Measurements from ENCODE around the gene KDM6B. TPM values are rescaled to one million over a fixed set of nuclear protein-coding genes. Genes with fewer than 3 reads are reported as not detected.

KDM6B gene
- total RNA-seq, 3 donors from 2014 or later = 44.3 to 73.6 (median 54.6) TPM

DNA sequence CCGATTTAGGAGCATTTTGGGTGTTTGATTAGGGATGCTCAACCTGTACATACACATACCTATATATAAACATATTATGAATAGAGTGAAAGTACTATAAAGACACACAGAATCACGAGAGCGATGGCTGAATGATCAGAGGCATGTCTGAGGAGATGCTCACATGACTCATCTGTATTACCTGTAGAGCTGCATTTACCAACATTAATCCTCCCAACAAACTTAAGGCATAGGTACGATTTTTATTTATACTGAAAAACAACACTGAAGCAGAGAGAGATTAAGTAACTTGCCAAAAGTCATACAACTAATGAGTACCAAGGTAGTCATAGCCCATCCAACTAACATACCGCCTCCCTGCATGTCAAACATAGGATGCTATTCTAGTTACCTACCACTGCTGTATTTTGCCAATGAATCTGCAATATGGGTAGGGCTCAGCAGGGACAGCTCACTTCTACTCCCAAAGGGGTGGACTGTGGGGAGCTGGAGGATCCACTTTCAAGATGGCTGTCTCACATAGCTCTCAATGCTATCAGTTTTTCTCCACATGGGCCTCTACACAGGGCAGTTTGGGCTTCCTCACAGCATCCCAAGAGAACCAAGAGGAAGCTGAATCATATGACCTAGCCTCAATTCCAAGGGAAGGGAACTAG lies 31.1 kb downstream of the KDM6B start:
- DNase-seq = no peak
- H3K36me3 ChIP-seq (ENCODE audit: low read depth) = no peaks in the 10 kb centered on the region
- no peak overlapping the region for H3K4me3 ChIP-seq
- ATAC-seq = no peak
- intact Hi-C loops (cut with DNase I, micrococcal nuclease) = loop anchor here (5.0 kb wide), 2 partner anchors 32 to 122 kb away; no protein-coding TSS in a partner anchor
- peaks cover 8% of the 10 kb centered on the region for H3K4me1 ChIP-seq (ENCODE audit: low read depth)
- TF ChIP-seq, protein P1, sequence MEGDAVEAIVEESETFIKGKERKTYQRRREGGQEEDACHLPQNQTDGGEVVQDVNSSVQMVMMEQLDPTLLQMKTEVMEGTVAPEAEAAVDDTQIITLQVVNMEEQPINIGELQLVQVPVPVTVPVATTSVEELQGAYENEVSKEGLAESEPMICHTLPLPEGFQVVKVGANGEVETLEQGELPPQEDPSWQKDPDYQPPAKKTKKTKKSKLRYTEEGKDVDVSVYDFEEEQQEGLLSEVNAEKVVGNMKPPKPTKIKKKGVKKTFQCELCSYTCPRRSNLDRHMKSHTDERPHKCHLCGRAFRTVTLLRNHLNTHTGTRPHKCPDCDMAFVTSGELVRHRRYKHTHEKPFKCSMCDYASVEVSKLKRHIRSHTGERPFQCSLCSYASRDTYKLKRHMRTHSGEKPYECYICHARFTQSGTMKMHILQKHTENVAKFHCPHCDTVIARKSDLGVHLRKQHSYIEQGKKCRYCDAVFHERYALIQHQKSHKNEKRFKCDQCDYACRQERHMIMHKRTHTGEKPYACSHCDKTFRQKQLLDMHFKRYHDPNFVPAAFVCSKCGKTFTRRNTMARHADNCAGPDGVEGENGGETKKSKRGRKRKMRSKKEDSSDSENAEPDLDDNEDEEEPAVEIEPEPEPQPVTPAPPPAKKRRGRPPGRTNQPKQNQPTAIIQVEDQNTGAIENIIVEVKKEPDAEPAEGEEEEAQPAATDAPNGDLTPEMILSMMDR (IDR thresholded peaks at IDR 0.05) = no peak
- H3K9me3 ChIP-seq = no peaks in the 10 kb centered on the region

DNA sequence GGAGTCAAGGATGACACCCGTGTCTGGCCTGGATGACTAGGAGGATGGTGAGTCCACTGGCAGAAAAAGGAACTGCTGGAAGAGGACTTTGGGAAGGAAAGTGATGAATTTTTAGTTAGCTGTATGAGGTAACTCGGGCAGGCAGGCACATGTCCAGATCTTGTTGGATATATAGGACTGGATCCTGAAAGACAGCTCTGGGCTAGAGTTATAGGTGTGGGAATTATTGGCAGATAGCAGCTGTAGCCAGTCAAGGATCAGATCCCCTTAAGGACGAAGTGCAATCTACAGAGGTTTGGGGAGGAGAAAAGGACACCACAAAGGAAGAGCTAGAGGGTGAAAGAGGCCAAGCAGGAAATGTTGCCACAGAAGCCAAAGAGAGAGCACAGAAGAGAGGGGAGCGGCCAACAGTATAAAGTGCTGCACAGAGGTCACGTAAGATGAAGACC lies 33.9 kb downstream of the KDM6B start:
- peak; percentile 83 for ATAC-seq
- intact Hi-C loops (cut with DNase I, micrococcal nuclease) = no loop called here

DNA sequence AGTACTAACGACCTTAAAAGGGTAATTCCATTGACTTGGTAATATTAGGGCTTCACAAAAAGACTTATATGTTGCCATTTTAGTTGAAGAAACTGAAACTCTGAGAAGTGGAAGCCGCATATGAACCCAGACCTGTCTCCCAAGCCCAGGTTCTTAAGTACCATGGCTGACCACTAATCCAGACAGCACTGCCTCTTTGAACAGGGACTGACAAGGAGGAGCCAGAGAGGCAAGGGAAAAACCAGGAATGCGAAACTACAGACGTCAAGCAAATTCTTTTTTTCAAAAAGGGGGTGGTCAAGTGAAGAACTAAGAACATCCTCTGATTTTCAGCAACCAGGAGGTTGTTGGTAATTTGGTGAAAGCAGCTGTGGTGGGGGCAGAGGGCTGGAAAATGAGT lies 39.0 kb downstream of the KDM6B start:
- intact Hi-C loops (cut with DNase I, micrococcal nuclease) = no loop called here
- TF ChIP-seq, protein P1 (IDR thresholded peaks at IDR 0.05) = no peak
- no peaks in the 10 kb centered on the region for H3K4me1 ChIP-seq (ENCODE audit: low read depth)
- no peaks in the 10 kb centered on the region for H3K36me3 ChIP-seq (ENCODE audit: low read depth)
- no peak overlapping the region for H3K4me3 ChIP-seq
- no peak for DNase-seq
- ATAC-seq = no peak
- no peaks in the 10 kb centered on the region for H3K9me3 ChIP-seq

More for the DNA sequence above, 33.9 kb downstream of the KDM6B start:
- DNase-seq = no peak
- Histone ChIP-seq H3K36me3 (ENCODE audit: low read depth) (no peaks in the 10 kb centered on the region), H3K4me3 (no peak overlapping the region), H3K9me3 (no peaks in the 10 kb centered on the region), H3K4me1 (ENCODE audit: low read depth) (peaks cover 7% of the 10 kb centered on the region)
- TF ChIP-seq, protein P1 (IDR thresholded peaks at IDR 0.05) = no peak

DNA sequence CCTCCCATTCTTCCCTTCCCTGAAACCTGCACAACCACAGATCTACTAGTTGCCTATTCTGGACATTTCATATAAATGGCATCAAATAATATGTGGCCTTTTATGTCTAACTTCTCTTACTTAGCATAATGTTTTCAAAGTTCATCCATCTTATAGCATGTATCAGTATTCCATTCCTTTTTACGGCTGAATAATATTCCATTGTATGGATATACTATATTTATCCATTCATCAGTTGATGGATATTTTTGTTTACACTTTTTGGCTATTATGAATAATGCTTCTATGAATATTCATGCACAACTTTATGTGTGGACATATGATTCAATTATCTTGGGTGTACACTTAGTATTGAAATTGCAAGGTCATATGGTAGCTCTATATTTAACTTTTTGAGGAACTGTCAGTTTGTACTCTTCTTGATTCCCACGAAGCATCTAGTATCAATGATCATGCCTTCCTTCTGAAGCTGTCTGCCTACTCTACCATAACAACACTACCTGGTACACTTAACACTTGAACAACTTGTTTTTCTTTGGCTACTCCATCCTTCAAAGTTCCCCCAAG lies 41.9 kb downstream of the KDM6B start:
- no peak for ATAC-seq
- Histone ChIP-seq H3K36me3 (ENCODE audit: low read depth) (no peaks in the 10 kb centered on the region), H3K9me3 (no peaks in the 10 kb centered on the region), H3K4me1 (ENCODE audit: low read depth) (peaks cover 8% of the 10 kb centered on the region), H3K4me3 (no peak overlapping the region)
- TF ChIP-seq, protein P1 (IDR thresholded peaks at IDR 0.05) = no peak
- DNase-seq = no peak
- intact Hi-C loops (cut with DNase I, micrococcal nuclease) = no loop called here

DNA sequence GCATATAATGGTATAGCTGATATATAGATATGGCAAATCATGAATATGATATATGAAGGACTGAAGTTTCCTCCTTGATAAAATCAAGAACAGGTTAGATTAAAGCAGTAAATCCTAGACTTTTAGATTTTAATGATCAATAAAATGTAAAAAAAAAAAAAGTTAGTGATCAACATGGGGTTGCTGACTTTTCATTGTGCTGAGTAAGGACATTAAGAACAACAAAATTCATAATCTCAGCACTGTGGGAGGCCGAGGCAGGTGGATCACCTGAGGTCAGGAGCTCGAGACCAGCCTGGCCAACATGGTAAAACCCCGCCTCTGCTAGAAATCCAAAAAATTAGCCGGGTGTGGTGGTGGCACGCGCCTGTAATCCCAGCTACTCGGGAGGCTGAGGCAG lies 44.2 kb downstream of the KDM6B start:
- no peaks in the 10 kb centered on the region for H3K36me3 ChIP-seq (ENCODE audit: low read depth)
- no peak overlapping the region for H3K4me3 ChIP-seq
- no peaks in the 10 kb centered on the region for H3K9me3 ChIP-seq
- DNase-seq = no peak
- intact Hi-C loops (cut with DNase I, micrococcal nuclease) = no loop called here
- TF ChIP-seq, protein P1 (IDR thresholded peaks at IDR 0.05) = no peak
- no peak for ATAC-seq
- H3K4me1 ChIP-seq (ENCODE audit: low read depth) = peaks cover 25% of the 10 kb centered on the region

All from mucosa of descending colon (tissue), 3 donors.